GM18520 (cell line): Measurements from ENCODE around the gene EZR.
"Not testable (repeated sequence)": the region's sequence is repeated elsewhere in the genome, so short reads cannot be mapped to it uniquely, and the experiment has no call there.

ENCODE experiments used
- ATAC-seq: cut with Tn5 transposase; IDR thresholded peaks from one replicate; pipeline ENCODE4 v1.9.1; 2021; ENCODE audit not compliant: unreplicated experiment

EZR gene

DNA sequence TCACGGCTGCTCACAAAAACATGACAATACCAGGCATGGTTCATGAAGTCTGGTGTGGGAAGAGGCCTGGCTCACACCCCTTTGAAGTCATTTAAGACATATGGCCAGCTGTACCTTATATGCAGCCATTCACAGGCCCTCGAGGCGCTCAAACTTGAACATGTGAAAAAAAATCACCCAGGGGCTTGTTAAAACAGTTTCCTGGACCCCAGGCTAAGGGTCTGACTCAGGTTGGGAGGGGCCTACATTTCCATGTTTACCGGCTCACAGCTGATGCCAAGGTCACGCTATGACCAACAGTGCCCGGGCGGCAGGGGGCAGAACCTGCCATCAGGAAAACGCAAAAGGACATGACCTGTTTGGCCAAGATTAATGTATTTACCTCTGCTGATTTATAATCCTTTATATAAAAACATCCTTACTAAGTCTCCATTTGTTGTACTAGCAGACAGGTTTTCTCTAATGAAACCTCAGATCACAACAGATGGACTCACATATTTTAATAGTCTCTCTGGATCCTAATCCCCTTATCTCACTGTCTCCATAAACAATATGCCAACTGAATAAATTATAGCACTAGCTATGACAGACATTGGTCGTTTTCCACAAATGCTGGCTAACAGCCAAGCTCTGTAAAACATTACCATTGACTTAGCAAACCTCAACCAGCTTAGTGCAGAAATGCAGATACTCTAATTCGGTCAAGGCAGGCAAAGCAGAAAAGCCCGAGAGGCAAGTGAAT, 19.9 kb downstream of the EZR start:
- ATAC-seq: no peak

GRCh38 chr6:158798311-158798710, 20.9 kb downstream of the EZR start:
- no peak for ATAC-seq

DNA sequence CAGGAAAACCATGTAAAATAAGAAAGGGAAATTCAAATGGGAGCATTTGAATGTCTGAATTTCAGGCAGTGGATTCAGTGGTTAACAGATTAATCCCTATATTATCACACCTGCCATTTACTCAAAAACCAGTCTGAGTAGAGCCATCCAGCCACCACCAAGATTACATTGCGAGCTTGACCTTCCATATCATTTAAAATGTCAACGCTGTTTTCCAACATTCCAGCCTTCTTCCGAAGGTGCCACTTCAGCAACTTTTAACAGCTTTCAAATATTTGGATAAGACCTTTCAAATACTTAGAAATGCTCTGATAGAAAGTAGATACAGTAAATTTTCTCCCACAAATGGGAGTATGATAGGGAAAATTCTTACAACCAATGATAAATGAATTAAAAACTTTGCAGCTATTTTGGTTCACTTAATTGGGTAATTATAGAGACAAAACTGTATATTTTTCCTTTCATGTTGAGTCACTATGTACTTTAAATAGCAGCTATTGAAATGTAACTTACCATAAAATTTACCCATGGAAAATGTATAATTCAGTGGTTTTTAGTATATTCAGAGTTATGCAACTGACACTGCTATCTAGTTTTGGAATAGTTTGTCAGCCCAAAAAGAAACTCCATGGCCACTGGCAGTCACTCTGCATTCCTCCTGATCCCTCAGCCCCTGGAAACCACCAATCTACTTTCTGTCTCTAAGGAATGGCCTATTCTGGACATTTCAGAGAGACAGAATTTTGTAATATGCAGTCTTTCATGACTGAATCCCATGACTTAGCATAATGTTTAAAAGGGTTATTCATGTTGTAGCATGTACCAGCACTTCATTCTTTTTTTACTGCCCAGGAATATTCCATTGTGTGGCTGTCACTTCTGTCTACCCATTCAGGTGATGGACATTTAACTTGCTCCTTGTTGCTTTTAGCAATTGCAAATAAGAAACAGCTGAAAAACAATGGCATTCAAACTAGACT, 21.5 kb downstream of the EZR start:
- no peak for ATAC-seq

GRCh38 chr6:158796353-158796752, 22.8 kb downstream of the EZR start:
- ATAC-seq: no peak

DNA sequence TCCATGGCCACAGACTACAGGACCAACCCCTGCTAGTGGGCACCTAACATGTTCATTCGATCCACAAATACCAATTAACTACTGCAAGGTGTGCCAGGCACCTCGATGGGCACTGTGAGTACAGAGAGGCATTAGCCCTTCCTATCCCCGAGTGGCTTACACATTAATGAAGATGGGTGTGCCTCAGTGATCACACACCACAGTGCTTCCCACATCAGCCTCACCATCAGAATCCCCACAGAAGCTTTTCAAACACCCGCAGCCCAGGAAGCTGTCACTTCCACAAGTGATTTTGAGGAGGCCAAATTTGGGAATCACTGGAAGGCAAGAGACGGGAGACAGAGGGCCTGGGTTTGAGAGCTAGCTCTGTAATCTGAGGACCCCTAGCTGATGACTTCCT, 23.7 kb downstream of the EZR start:
- ATAC-seq: no peak

DNA sequence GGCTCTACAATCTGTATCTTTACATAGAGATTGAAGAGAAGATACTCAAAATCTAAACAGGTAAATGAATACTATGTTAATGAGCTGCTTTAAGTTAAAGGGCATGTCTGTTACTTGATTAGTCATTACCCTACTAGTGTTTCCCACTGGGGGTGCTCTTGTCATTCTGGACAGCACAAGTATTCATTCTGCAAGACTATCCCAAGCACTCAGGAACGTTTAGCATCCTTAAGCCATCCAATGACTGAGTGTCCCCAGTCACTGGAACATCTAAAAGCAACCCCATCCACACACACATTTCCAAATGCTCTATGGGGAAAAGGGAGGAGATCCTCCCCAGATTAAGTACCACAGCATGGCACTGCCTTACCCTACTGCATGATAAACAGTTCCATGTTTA, 25.7 kb downstream of the EZR start:
- ATAC-seq: peak; percentile 48

- ATAC-seq: not testable (repeated sequence)
Measured at GRCh38 chr6:158792505-158792904, 26.7 kb downstream of the EZR start.

DNA sequence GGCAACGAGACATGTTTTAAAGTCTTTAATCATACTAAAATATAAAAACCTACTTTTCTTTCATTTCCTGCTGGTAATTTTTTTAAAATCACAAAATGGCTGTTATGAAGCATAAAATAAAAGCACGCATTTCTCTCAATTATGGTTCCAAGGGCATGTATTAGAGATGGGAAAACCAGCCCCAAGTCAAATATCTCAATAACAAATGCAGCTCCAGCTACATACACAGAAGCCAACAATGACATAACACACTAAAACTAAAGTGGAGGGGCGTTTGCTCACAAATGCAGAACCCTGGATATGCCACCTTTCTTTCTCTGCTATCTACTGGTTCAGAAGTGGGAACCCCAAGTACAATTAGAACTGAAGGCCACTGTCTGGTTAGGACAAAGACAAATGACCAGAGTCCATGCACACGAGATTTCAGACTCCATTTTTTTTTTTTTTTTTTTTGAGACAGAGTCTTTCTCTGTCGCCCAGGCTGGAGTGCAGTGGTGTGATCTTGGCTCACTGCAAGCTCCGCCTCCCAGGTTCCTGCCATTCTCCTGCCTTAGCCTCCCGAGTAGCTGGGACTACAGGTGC, 27.8 kb downstream of the EZR start:
- ATAC-seq: no peak

GRCh38 chr6:158789115-158789917, 29.9 kb downstream of the EZR start:
- no peak for ATAC-seq

GRCh38 chr6:158787395-158787794, 31.8 kb downstream of the EZR start:
- no peak for ATAC-seq

GRCh38 chr6:158786645-158787304, 32.4 kb downstream of the EZR start:
- no peak for ATAC-seq

- ATAC-seq: no peak
Measured at GRCh38 chr6:158785036-158785435, 34.1 kb downstream of the EZR start.

GRCh38 chr6:158784505-158784904, 34.7 kb downstream of the EZR start:
- no peak for ATAC-seq

GRCh38 chr6:158783851-158784250, 35.3 kb downstream of the EZR start:
- no peak for ATAC-seq

- ATAC-seq: no peak
Measured at GRCh38 chr6:158783167-158783450, 36.1 kb downstream of the EZR start.

- no peak for ATAC-seq
Measured at GRCh38 chr6:158782432-158783166, 36.6 kb downstream of the EZR start.

DNA sequence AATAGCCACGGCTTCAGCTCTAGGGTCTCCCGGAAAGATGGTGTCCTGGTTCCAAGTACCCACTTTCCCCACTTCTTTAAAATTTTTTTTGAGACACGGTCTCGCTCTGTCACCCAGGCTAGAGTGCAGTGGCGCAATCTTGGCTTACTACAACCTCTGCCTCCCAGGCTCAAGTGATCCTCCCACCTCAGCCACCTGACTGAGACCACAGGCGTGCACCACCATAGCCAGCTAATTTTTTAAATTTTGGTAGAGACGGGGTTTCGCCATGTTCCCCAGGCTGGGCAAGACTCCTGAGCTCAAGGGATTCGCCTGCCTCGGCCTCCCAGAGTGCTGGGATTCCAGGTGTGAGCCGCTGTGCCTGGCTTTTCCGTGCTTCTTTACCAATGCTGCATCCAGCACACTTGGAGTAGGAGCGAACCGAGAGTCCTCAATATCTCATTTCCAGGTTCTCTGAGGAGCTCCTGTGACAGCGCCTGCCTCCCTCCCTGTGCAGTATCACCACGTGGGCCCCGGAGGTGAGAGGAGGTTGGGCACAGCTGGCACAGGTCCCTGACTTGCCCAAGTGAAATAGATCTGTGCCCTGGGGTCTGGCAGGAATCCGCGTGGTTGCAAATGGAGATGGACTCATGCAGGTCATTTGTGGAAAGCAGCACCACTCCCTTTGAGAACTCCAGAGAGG, 37.3 kb downstream of the EZR start:
- no peak for ATAC-seq

DNA sequence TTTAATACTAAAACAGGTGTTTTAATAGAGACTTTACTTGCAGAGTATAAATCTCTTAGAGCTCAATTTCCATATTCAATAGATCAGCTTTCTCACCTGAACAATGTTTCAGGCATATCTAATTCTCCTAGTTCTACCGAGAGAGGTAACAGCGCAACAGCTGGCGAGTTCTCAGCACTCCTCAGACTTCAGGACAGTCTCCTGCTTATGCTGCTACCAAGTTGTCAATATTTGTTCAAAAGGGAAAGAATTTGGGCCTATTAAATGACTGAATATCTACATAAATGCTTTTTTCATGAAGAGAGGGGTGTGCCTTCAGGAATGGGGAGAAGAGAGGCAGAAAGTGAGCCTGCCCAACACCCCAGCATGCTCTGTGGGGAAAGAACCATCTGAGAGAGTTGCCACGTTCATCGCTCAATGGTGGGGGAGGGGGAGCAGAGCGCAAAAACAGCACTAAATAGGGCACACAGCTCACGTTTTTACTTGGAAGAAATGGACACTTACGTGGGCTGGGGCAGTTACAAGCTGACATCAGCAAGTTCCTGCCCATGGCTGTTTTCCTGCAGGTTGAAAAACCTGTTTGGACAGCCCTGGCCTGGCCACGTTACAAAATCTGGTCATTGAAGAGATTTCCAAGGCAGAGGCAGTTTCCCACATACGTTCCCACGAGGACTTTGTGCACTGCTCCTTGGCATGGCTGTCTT, 38.0 kb downstream of the EZR start:
- ATAC-seq: no peak
